Stimulated activated CD4-positive, alpha-beta T cell treated with anti-CD3 and anti-CD28 coated beads, Interleukin-15, amount 100 ng/mL, for 1 hour (primary cell): ENCODE measurements around the gene P2RX2.

Experiments used
- DNase-seq, 2 donors: peaks; one replicate each; pipeline ENCODE4 v3.0.0-alpha.2; 2020; ENCODE audit warnings: low read depth in 1 of 2, low spot score in 1 of 2

P2RX2 gene

DNA sequence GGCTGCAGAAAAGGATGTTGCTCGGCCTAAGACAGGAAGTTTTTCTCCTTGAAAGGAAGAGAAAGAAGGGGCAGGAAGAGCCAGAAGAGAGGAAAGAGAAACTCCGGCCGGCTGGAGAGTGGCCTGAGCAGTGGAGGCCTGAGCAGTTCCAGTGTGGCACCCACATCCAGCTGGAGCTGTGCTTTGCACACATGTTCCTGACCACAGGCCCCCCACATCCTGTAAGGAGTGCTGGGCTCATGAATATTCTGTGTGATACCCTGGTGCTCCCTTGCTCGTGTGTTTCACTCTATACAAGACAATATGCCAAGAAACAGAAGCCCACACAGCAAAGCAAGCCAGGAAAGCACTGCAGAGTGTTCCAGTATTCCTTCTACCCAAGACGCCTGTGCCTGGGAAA, 41.5 kb downstream of the P2RX2 start:
- no peak for DNase-seq

GRCh38 chr12:132660996-132661395, 42.4 kb downstream of the P2RX2 start:
- DNase-seq = no peak

GRCh38 chr12:132661972-132662371, 43.4 kb downstream of the P2RX2 start:
- DNase-seq = no peak

GRCh38 chr12:132662901-132663755, 44.6 kb downstream of the P2RX2 start:
- no peak for DNase-seq

DNA sequence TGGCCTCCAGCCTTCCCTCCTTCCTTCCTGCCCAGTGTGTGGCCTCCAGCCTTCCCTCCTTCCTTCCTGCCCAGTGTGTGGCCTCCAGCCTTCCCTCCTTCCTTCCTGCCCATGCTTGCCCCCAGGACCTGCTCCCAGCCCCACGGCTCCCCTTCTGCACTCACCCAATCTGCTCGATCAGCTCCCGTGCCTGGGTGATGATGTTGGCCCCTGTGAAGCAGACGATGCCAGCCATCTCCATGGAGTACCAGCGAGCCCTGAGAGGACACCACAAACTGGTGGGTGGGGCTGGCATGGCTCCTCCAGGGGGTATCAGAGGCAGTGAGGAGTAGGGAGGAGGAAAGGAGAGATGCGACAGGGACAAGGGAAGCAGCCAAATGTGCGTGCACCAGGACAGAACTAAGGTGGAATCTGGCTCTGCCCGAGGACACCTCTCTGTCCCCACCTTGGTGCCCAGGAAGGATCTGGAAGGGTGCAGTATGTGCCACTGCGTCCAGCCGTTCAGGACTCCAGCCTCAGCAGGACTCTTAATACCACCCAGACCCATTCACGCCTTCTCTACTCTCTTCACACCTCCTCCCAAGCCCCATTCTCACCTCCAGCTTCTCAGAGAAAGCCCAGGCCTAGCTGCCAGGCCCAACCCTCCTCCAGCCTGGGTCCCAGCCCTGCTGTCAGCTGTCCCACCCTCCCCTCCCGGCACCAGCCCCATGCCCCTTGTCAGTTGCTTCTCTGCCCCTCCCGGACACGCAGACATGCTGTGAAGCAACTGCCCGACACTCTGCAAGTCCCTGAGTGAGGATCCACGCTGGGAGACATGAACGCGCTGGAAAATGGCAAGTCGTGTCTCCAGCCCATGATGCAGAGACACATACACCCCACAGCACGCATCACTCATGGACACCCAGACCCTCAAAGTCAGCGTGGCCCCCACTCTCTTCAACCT, 45.9 kb downstream of the P2RX2 start:
- DNase-seq = no peak

DNA sequence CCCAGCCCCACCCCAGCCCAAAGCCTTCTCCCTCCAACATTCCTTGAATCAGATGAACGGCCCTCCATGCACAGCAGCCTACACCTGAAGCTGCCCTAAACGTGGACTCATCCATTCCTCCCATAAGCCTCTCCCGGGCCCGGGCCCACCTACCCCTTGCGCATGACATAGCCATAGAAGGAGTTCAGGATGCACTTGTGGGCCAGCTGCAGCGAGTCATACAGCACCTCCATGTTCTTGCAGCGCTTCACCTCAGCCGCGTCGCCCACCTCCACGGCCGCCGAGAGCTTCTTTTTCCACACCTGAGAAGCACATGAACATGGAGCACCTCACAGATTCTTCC, 46.5 kb downstream of the P2RX2 start:
- DNase-seq = no peak

DNA sequence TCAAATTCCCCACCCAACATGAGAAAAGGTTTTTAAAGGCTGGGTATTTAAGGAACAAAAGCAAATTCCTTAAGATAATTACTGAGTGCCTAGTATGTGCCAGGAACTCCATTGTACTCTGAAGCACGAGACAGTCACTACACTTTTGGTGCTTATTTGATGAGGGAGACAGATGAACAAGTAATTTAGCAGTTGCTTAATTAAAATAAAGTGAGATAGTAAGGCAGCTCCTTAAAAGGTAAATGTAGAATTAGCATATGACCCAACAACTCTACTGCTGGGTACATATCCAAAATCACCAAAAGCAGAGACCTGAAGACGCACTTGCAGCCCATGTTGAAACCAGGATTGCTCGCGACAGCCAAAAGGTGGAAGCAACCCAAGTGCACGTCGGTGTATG, 47.2 kb downstream of the P2RX2 start:
- no peak for DNase-seq

- DNase-seq = no peak
Measured at GRCh38 chr12:132668191-132669088, 49.9 kb downstream of the P2RX2 start.

GRCh38 chr12:132669166-132669879, 50.7 kb downstream of the P2RX2 start:
- no peak for DNase-seq
